K562 (cell line): ENCODE measurements around the gene DAB2IP. TPM values are rescaled to one million over a fixed set of nuclear protein-coding genes. Genes with fewer than 3 reads are reported as not detected.

ENCODE experiments used
- ATAC-seq: fragments of 200-7000 bp; cut with Tn5 transposase; 3 replicates; pipeline ENCODE4 v1.9.1; 2020; ENCODE audit warnings: moderate library complexity
- BruUV-seq: library from RNA; stranded (reverse); fragments of 400-500 nt; replicated peaks from 2 replicates; lab custom pipeline; 2021; lab: Mats Ljungman, UMichigan
- CTCF ChIA-PET: fragments of 300-600 bp; formaldehyde crosslinking; extraction: SDS; loops from one replicate; lab custom pipeline; 2021; ENCODE audit warnings: low intra/inter-chr PET ratio; lab: Yijun Ruan, JAX
- POLR2A ChIA-PET: fragments of 300-600, 350-650 bp; sonication (Branson Sonifier 250); formaldehyde crosslinking; extraction: SDS; loops from one replicate; lab custom pipeline; 2021; ENCODE audit warnings: antibody characterized with exemption, inconsistent platforms; lab: Yijun Ruan, JAX
- DNase-seq, 4 experiments: peaks; one replicate each; pipeline versions ENCODE4 v3.0.0 to v3.0.0-alpha.2; 2011 to 2018; ENCODE audit warnings: low spot score in 3 of 4, mixed read lengths in 3 of 4; ENCODE audit errors: extremely low read depth in 1 of 4
- FAIRE-seq: peaks from 2 replicates; lab custom pipeline; 2011; peaks lifted over from hg19 to GRCh38; lab: Jason Lieb, UNC
- H2AFZ ChIP-seq: 2 replicates; pipeline ENCODE4 v1.6.0; 2011; ENCODE audit warnings: low read depth, low read length, control low read depth, inconsistent platforms
- H3K27ac ChIP-seq: fragments of 200-600 bp; 3 replicates; pipeline ENCODE4 v1.8.0; 2011; ENCODE audit warnings: low read depth, mild to moderate bottlenecking, control low read depth, inconsistent platforms, low read length, moderate library complexity, mixed read lengths; ENCODE audit errors: extremely low read depth
- H3K27me3 ChIP-seq, 2 experiments: fragments of 300-600 bp in 1 of 2; 2 replicates in 1 of 2; 3 replicates in 1 of 2; pipeline versions ENCODE4 v1.6.0 to v1.8.0; 2011; ENCODE audit warnings: inconsistent platforms in 2 of 2, low read length in 2 of 2, mild to moderate bottlenecking in 1 of 2, mixed read lengths in 1 of 2, moderate library complexity in 1 of 2; ENCODE audit not compliant: control insufficient read depth in 2 of 2, insufficient read depth in 2 of 2
- H3K36me3 ChIP-seq: fragments of 300-600 bp; 3 replicates; pipeline ENCODE4 v1.8.0; 2011; ENCODE audit warnings: mild to moderate bottlenecking, low read length, inconsistent platforms; ENCODE audit not compliant: control insufficient read depth, insufficient read depth
- H3K4me1 ChIP-seq, 2 experiments: fragments of 200-600 bp in 1 of 2; replicated peaks in 1 of 2; 2 replicates in 1 of 2; 3 replicates in 1 of 2; pipeline versions ENCODE4 v1.5.1 to v1.8.0; 2011; ENCODE audit warnings: inconsistent platforms in 2 of 2, low read length in 2 of 2, mild to moderate bottlenecking in 1 of 2, mixed read lengths in 1 of 2, moderate library complexity in 1 of 2; ENCODE audit not compliant: control insufficient read depth in 2 of 2, insufficient read depth in 2 of 2
- H3K4me2 ChIP-seq: 2 replicates; pipeline ENCODE4 v1.6.1; 2011; ENCODE audit warnings: low read length, control low read depth, inconsistent platforms, mixed read lengths; ENCODE audit not compliant: insufficient read depth
- H3K4me3 ChIP-seq: fragments of 200-600 bp; sonication (generic), shearing (Covaris generic); 2 replicates; pipeline ENCODE4 v1.5.1; 2016; ENCODE audit warnings: control low read depth, inconsistent platforms
- H3K79me2 ChIP-seq: fragments of 200-600 bp; 3 replicates; pipeline ENCODE4 v1.8.0; 2011; ENCODE audit warnings: low read length, inconsistent platforms; ENCODE audit not compliant: control insufficient read depth, insufficient read depth
- H3K9ac ChIP-seq, 2 experiments: 2 replicates each; pipeline versions ENCODE4 v1.6.0 to v1.6.1; 2011; ENCODE audit warnings: low read depth in 2 of 2, low read length in 2 of 2, control low read depth in 1 of 2, inconsistent platforms in 1 of 2, mild to moderate bottlenecking in 1 of 2, mixed read lengths in 1 of 2; ENCODE audit not compliant: insufficient read depth in 1 of 2
- H3K9me1 ChIP-seq: one replicate; pipeline ENCODE4 v1.6.0; 2011; ENCODE audit warnings: inconsistent platforms, mild to moderate bottlenecking, low read length, moderate library complexity; ENCODE audit not compliant: control insufficient read depth, insufficient read depth
- H3K9me3 ChIP-seq: replicated peaks from 2 replicates; pipeline ENCODE4 v1.5.1; 2011; ENCODE audit warnings: low read depth, low read length, inconsistent platforms; ENCODE audit not compliant: control insufficient read depth, insufficient read depth
- H4K20me1 ChIP-seq: replicated peaks from 2 replicates; pipeline ENCODE4 v1.6.1; 2011; ENCODE audit warnings: low read length, inconsistent platforms, mixed read lengths; ENCODE audit not compliant: control insufficient read depth, insufficient read depth
- CREBBP ChIP-seq: IDR thresholded peaks from one replicate; pipeline ENCODE4 v1.6.1; 2012; ENCODE audit warnings: low read depth, mild to moderate bottlenecking, control low read depth, inconsistent platforms, low read length
- GTF2F1 ChIP-seq: IDR thresholded peaks from 2 replicates; pipeline ENCODE4 v1.6.1; 2011; ENCODE audit warnings: low read depth, low read length, improper control_type of control experiment
- NEUROD1 ChIP-seq: fragments of 150-350 bp; IDR thresholded peaks from 2 replicates; pipeline ENCODE4 v1.6.1; 2014; ENCODE audit warnings: borderline replicate concordance, low read length, low read depth; ENCODE audit not compliant: partially characterized antibody
- RBM25 ChIP-seq: fragments of 200-400 bp; formaldehyde crosslinking; IDR thresholded peaks from 2 replicates; pipeline ENCODE4 v1.6.1; 2018; ENCODE audit warnings: low read length, low read depth, moderate library complexity; ENCODE audit not compliant: severe bottlenecking
- SP1 ChIP-seq: sonication (generic); formaldehyde crosslinking; IDR thresholded peaks from 2 replicates; pipeline ENCODE4 v1.8.1; 2022; ENCODE audit warnings: mild to moderate bottlenecking, missing genetic modification reagents
- TAF7 ChIP-seq: fragments of 450-650 bp; IDR thresholded peaks from 2 replicates; pipeline ENCODE4 v1.6.1; 2016; ENCODE audit warnings: missing genetic modification characterization, missing compliant biosample characterization
- YBX1 ChIP-seq: fragments of 450-650 bp; IDR thresholded peaks from 2 replicates; pipeline ENCODE4 v1.7.1; 2016; ENCODE audit warnings: mild to moderate bottlenecking
- ZBTB17 ChIP-seq: fragments of 450-650 bp; formaldehyde crosslinking; IDR thresholded peaks from 2 replicates; pipeline ENCODE4 v1.4.0; 2020; ENCODE audit warnings: mild to moderate bottlenecking
- ZFP36 ChIP-seq: fragments of 150-350 bp; IDR thresholded peaks from 2 replicates; pipeline ENCODE4 v1.6.1; 2018; ENCODE audit warnings: low read length, low read depth; ENCODE audit not compliant: partially characterized antibody
- ZNF764 ChIP-seq: fragments of 250-450 bp; sonication (Bioruptor Pico); IDR thresholded peaks from 2 replicates; pipeline ENCODE4 v1.4.0; 2020; ENCODE audit warnings: low read depth, mild to moderate bottlenecking, moderate library complexity
- WGBS: fragments of 100-300 bp; shearing (Covaris generic); methylation state at CpG from one replicate; pipeline ENCODE4 v1.1.6; 2016; ENCODE audit warnings: low coverage, mixed read lengths; ENCODE audit not compliant: insufficient coverage; ENCODE audit errors: missing lambda C conversion rate; 5-methylcytosine and 5-hydroxymethylcytosine counted together
- in situ Hi-C: fragments of 300-500 bp; cut with MboI; formaldehyde crosslinking; loops from 4 replicates; pipeline ENCODE4 v1.15.0; 2018; ENCODE audit warnings: inconsistent platforms, mixed read lengths
- intact Hi-C: fragments of 100-400 bp; cut with micrococcal nuclease; formaldehyde crosslinking; loops from 2 replicates; pipeline ENCODE4 v1.14.2; 2022
- polyA plus RNA-seq, 8 experiments: library from polyadenylated mRNA; depleted of rRNA in 4 of 8; stranded (reverse) in 5 of 8; unstranded in 3 of 8; fragments of >200 nt; fragmentation: Nextera tagmentation in 2 of 8; fragmentation: Illumina TruSeq in 1 of 8; extraction: Ambion mirVana in 2 of 8; extraction: Trizol in 1 of 8; gene quantifications; 2 replicates each; pipeline versions ENCODE4 v1.2.1 to v1.2.3, GENCODE V29; 2011 to 2014; ENCODE audit warnings: inconsistent platforms in 1 of 8, missing spikeins in 1 of 8
- total RNA-seq, 7 experiments: library from RNA; depleted of rRNA in 6 of 7; stranded (reverse); fragments of >200 nt in 6 of 7; fragmentation: Illumina TruSeq in 2 of 7; extraction: Trizol in 2 of 7; gene quantifications; 2 replicates each; pipeline versions ENCODE4 v1.2.1 to v1.2.3, GENCODE V29; 2011 to 2021; ENCODE audit warnings: low replicate concordance in 1 of 7

DAB2IP gene
- total and polyA plus RNA-seq, 9 of the 15 experiments (the other 6 are each of a cell fraction or from before 2014, with no cell fraction given) = 0.04 to 0.31 (median 0.08) TPM; not detected in 5

- CTCF ChIA-PET = no interaction called here
- DNase-seq = no peak
- peaks cover 7 to 56% of the 10 kb centered on the region in 2 experiments; a peak in 3 of 5 replicates for H3K27me3 ChIP-seq
- no peaks in the 10 kb centered on the region for H3K4me1 ChIP-seq
- TF ChIP-seq RBM25 (peak; percentile 45), YBX1 (no peak), ZFP36 (peak; percentile 28), SP1 (no peak), GTF2F1 (no peak), CREBBP (no peak), ZNF764 (no peak), ZBTB17 (CRISPR knock-in tag) (no peak), NEUROD1 (no peak), TAF7 (no peak)
- TF ChIP-seq, all 486 proteins: peak for 2
- no peak overlapping the region for H3K9ac ChIP-seq
- no peak overlapping the region for H2AFZ ChIP-seq
- peaks cover 4% of the 10 kb centered on the region for H3K9me1 ChIP-seq
- H3K9me3 ChIP-seq = no peaks in the 10 kb centered on the region
- H4K20me1 ChIP-seq = peaks cover 11% of the 10 kb centered on the region; the same call in 1 of the 2 replicates
- H3K36me3 ChIP-seq = no peaks in the 10 kb centered on the region
- ATAC-seq (no peak), FAIRE-seq (no peak)
- under 1% methylated on average over 10 of the region's 10 CpGs for WGBS
- no peaks in the 10 kb centered on the region for H3K79me2 ChIP-seq
- intact Hi-C loops = no loop called here
- BruUV-seq = no TSS peak
- H3K4me3 ChIP-seq = no peak overlapping the region
- no peak overlapping the region for H3K4me2 ChIP-seq
- POLR2A ChIA-PET = interaction anchor here (1.1 kb wide), 1 partner anchor 12 kb away, joined by 3 read pairs; no protein-coding TSS in a partner anchor
- in situ Hi-C loops = no loop called here
- H3K27ac ChIP-seq = no peak overlapping the region
Measured at GRCh38 chr9:121608168-121608853, 43.1 kb upstream of the DAB2IP start.
